Measurements from ENCODE around the gene PTTG1. TPM values are rescaled to one million over a fixed set of nuclear protein-coding genes. Genes with fewer than 3 reads are reported as not detected.

The PTTG1 gene
- total RNA-seq, 2 experiments from 2014 or later = 15.1 to 17.6 TPM

- intact Hi-C loops (cut with DNase I, micrococcal nuclease) = no loop called here
- Mint-ChIP-seq H3K27ac (no peak overlapping the region), H3K4me3 (no peak overlapping the region), H3K9me3 (no peaks in the 10 kb centered on the region), H3K36me3 (ENCODE audit: low read depth) (no peaks in the 10 kb centered on the region), H3K27me3 (no peaks in the 10 kb centered on the region), H3K4me1 (ENCODE audit: low read depth) (no peaks in the 10 kb centered on the region)
- Histone ChIP-seq H3K36me3 (ENCODE audit: insufficient read depth, low read length) (no peaks in the 10 kb centered on the region), H3K27ac (ENCODE audit: low read depth in 1 of 2, low read length in 2 of 2) (no peak overlapping the region), H3K4me3 (ENCODE audit: low read length) (no peak overlapping the region), H3K27me3 (ENCODE audit: control insufficient read depth in 1 of 2, insufficient read depth in 2 of 2, low read length in 2 of 2) (no peaks in the 10 kb centered on the region), H3K4me1 (ENCODE audit: insufficient read depth, low read length) (no peaks in the 10 kb centered on the region), H3K9me3 (ENCODE audit: control insufficient read depth in 1 of 2, insufficient read depth in 1 of 2, low read length in 2 of 2) (no peaks in the 10 kb centered on the region)
- ChIA-PET POLR2A (no interaction called here), CTCF (no interaction called here)
- ATAC-seq (ENCODE audit: poor library complexity) (no peak), DNase-seq (no peak)
- no peak for TF ChIP-seq CTCF (IDR thresholded peaks at IDR 0.05)
Measured at GRCh38 chr5:160456480-160457177, 35.0 kb downstream of the PTTG1 start.

DNA sequence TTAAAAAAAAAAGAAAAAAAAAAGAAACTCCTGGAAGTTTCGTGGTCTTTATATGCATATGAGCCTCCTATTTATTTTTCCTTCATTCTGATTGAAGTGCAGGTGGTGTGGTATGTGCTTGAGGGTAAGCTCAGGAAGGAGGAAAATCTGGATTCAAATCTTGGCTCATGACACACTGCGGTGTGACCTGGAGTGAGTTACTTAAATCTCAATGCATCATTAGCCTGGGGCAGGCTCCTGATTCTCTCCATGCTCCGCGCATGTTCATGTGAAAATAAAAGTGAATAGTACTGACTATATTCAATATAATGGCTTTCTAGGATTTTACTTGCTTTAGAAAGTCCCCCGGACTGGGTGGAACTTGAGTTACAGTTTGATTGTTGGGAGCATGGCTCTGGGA lies 35.6 kb downstream of the PTTG1 start:
- intact Hi-C loops (cut with DNase I, micrococcal nuclease) = no loop called here
- ChIA-PET CTCF (no interaction called here), POLR2A (no interaction called here)
- Histone ChIP-seq H3K27ac (ENCODE audit: low read depth in 1 of 2, low read length in 2 of 2) (no peak overlapping the region), H3K27me3 (ENCODE audit: control insufficient read depth in 1 of 2, insufficient read depth in 2 of 2, low read length in 2 of 2) (no peaks in the 10 kb centered on the region), H3K36me3 (ENCODE audit: insufficient read depth, low read length) (no peaks in the 10 kb centered on the region), H3K4me3 (ENCODE audit: low read length) (no peak overlapping the region), H3K9me3 (ENCODE audit: control insufficient read depth in 1 of 2, insufficient read depth in 1 of 2, low read length in 2 of 2) (no peaks in the 10 kb centered on the region), H3K4me1 (ENCODE audit: insufficient read depth, low read length) (no peaks in the 10 kb centered on the region)
- H3K4me3 Mint-ChIP-seq = no peak overlapping the region
- H3K4me1 Mint-ChIP-seq (ENCODE audit: low read depth) = no peaks in the 10 kb centered on the region
- ATAC-seq (ENCODE audit: poor library complexity) (no peak), DNase-seq (no peak)
- no peaks in the 10 kb centered on the region for H3K27me3 Mint-ChIP-seq
- no peak for TF ChIP-seq CTCF (IDR thresholded peaks at IDR 0.05)
- no peaks in the 10 kb centered on the region for H3K36me3 Mint-ChIP-seq (ENCODE audit: low read depth)
- no peaks in the 10 kb centered on the region for H3K9me3 Mint-ChIP-seq
- no peak overlapping the region for H3K27ac Mint-ChIP-seq

DNA sequence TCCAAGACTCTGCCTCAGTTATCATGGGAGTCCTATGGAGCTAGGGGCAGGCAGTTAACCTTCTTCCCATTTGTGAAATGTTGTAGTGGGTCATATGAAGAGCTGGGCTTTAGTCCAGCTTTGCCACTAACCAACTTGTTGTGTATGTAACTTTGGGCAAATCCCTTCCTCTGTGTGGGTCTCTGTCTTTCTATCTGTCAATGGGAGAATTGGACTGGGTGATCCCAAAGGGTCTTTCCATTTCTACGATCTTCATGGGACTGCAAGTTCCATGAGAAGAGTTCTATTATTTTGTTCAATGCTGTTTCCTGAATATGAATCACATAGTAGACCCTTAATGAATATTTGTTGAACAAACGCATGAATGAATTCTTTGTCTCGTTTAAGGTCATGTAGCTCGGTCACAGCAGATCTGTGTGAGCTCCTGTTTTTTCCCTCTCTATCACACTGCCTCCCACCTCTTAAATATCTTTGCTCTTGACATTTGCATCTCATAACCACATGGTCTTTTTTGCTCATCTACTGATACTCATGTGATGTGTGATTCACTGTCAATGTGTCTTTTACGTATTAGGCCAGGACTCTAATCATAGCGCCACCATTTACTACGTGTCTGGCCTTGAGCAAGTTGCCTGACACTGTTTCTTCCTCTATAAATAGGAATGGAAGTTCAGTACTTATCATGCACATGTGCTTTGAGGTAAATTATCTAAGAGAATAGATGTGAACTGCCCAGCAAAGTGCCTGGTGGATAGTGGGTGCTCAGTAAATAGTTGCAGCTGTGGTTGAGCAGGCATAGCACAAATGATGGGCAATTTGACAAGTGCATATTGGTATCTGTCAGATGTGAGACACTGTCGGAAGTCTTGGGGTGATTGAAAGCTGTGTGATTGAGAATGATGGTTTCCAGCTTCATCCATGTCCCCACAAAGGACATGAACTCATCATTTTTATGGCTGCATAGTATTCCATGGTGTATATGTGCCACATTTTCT lies 37.4 kb downstream of the PTTG1 start:
- no peak overlapping the region for H3K4me3 ChIP-seq (ENCODE audit: low read length)
- H3K27me3 Mint-ChIP-seq = no peaks in the 10 kb centered on the region
- H3K4me1 ChIP-seq (ENCODE audit: insufficient read depth, low read length) = no peaks in the 10 kb centered on the region
- H3K36me3 ChIP-seq (ENCODE audit: insufficient read depth, low read length) = no peaks in the 10 kb centered on the region
- H3K36me3 Mint-ChIP-seq (ENCODE audit: low read depth) = no peaks in the 10 kb centered on the region
- ATAC-seq (ENCODE audit: poor library complexity) = no peak
- no peak overlapping the region for H3K27ac Mint-ChIP-seq
- H3K27me3 ChIP-seq (ENCODE audit: control insufficient read depth in 1 of 2, insufficient read depth in 2 of 2, low read length in 2 of 2) = no peaks in the 10 kb centered on the region
- ChIA-PET POLR2A (no interaction called here), CTCF (interaction anchor here (1.2 to 1.6 kb wide), 2 partner anchors 8 to 21 kb away, joined by 3 to 7 read pairs; no protein-coding TSS in a partner anchor)
- no peak for TF ChIP-seq CTCF (IDR thresholded peaks at IDR 0.05)
- intact Hi-C loops (cut with DNase I, micrococcal nuclease) = no loop called here
- H3K4me3 Mint-ChIP-seq = no peak overlapping the region
- no peak overlapping the region for H3K27ac ChIP-seq (ENCODE audit: low read depth in 1 of 2, low read length in 2 of 2)
- H3K4me1 Mint-ChIP-seq (ENCODE audit: low read depth) = peaks cover 3% of the 10 kb centered on the region
- no peak for DNase-seq
- H3K9me3 Mint-ChIP-seq = no peaks in the 10 kb centered on the region
- H3K9me3 ChIP-seq (ENCODE audit: control insufficient read depth in 1 of 2, insufficient read depth in 1 of 2, low read length in 2 of 2) = no peaks in the 10 kb centered on the region

Measured in CD4-positive, alpha-beta T cell (primary cell).